HCEC 1CT (cell line): ENCODE data around the gene STRIP1.

ENCODE experiments used
- DNase-seq: peaks from one replicate; pipeline ENCODE4 v3.0.0-alpha.2; 2017

STRIP1 gene

GRCh38 chr1:110053552-110054428 is 19.4 kb downstream of the STRIP1 start:
- DNase-seq, result no peak

GRCh38 chr1:110055493-110056284 is 21.3 kb downstream of the STRIP1 start:
- peak; percentile 62 for DNase-seq

- DNase-seq, result no peak
Measured at GRCh38 chr1:110056285-110056683, 21.9 kb downstream of the STRIP1 start.

- DNase-seq, result peak; percentile 78
Measured at GRCh38 chr1:110056776-110057175, 22.4 kb downstream of the STRIP1 start.

GRCh38 chr1:110057963-110058518 is 23.6 kb downstream of the STRIP1 start:
- DNase-seq, result no peak

GRCh38 chr1:110058591-110058990 is 24.2 kb downstream of the STRIP1 start:
- no peak for DNase-seq

GRCh38 chr1:110059133-110059863 is 24.9 kb downstream of the STRIP1 start:
- no peak for DNase-seq

- peak; percentile 22 for DNase-seq
Measured at GRCh38 chr1:110060034-110060661, 25.7 kb downstream of the STRIP1 start.

GRCh38 chr1:110060662-110061060 is 26.2 kb downstream of the STRIP1 start:
- DNase-seq, result no peak

GRCh38 chr1:110061341-110061740 is 26.9 kb downstream of the STRIP1 start:
- no peak for DNase-seq

- no peak for DNase-seq
Measured at GRCh38 chr1:110062612-110063011, 28.2 kb downstream of the STRIP1 start.

- DNase-seq, result no peak
Measured at GRCh38 chr1:110063781-110064180, 29.4 kb downstream of the STRIP1 start.

- DNase-seq, result no peak
Measured at GRCh38 chr1:110064576-110065337, 30.3 kb downstream of the STRIP1 start.

- DNase-seq, result no peak
Measured at GRCh38 chr1:110065841-110066240, 31.4 kb downstream of the STRIP1 start.

- DNase-seq, result no peak
Measured at GRCh38 chr1:110067479-110067892, 33.1 kb downstream of the STRIP1 start.

GRCh38 chr1:110067893-110068645 is 33.6 kb downstream of the STRIP1 start:
- no peak for DNase-seq

- no peak for DNase-seq
Measured at GRCh38 chr1:110068646-110069403, 34.4 kb downstream of the STRIP1 start.

- no peak for DNase-seq
Measured at GRCh38 chr1:110069404-110070281, 35.2 kb downstream of the STRIP1 start.

- DNase-seq, result no peak
Measured at GRCh38 chr1:110070282-110070669, 35.9 kb downstream of the STRIP1 start.
